Cardiac fibroblast (primary cell): Measurements from ENCODE around the gene ATXN7L1.
A peak's percentile ranks its signal among the peaks of the same experiment; 100 is the strongest.

Experiments
- DNase-seq, 2 donors: peaks; one replicate each; pipeline versions ENCODE4 v3.0.0 to v3.0.0-alpha.2; 2010; ENCODE audit warnings: low read depth in 2 of 2
- H3K4me3 ChIP-seq, 2 donors: replicated peaks in 1 of 2; 1 replicate in 1 of 2; 2 replicates in 1 of 2; pipeline ENCODE4 v1.5.1; 2011; ENCODE audit warnings: low read depth in 2 of 2, low read length in 2 of 2, mild to moderate bottlenecking in 2 of 2, moderate library complexity in 1 of 2
- TF ChIP-seq, protein P1 (sequence below): IDR thresholded peaks from one replicate; pipeline ENCODE4 v1.5.1; 2011; ENCODE audit warnings: low read depth, mild to moderate bottlenecking, low read length, inconsistent platforms

ATXN7L1 gene

DNA sequence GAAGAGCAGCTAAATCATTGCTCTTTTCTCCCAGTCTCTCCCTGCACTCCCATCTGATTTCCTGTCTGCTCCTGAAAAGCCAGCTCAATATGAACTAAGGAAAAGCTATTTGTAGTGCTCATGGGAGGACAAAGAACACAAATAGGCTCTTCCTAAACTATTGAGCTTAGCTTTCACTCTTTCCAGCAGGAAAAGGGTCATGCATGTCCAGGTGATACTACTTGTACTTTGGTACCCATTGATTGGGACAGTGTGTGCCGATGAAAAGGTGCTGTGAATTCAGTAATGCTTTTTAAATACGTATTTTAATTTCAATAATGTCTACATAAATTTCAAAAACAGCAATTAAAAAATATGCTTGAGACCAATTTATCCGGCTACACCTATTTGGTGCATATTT lies 37.5 kb upstream of the ATXN7L1 start:
- TF ChIP-seq, protein P1, sequence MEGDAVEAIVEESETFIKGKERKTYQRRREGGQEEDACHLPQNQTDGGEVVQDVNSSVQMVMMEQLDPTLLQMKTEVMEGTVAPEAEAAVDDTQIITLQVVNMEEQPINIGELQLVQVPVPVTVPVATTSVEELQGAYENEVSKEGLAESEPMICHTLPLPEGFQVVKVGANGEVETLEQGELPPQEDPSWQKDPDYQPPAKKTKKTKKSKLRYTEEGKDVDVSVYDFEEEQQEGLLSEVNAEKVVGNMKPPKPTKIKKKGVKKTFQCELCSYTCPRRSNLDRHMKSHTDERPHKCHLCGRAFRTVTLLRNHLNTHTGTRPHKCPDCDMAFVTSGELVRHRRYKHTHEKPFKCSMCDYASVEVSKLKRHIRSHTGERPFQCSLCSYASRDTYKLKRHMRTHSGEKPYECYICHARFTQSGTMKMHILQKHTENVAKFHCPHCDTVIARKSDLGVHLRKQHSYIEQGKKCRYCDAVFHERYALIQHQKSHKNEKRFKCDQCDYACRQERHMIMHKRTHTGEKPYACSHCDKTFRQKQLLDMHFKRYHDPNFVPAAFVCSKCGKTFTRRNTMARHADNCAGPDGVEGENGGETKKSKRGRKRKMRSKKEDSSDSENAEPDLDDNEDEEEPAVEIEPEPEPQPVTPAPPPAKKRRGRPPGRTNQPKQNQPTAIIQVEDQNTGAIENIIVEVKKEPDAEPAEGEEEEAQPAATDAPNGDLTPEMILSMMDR, result no peak
- H3K4me3 ChIP-seq, result no peak overlapping the region
- no peak for DNase-seq

GRCh38 chr7:105911961-105912575 lies 35.7 kb upstream of the ATXN7L1 start:
- DNase-seq, result peak in 1 of 2 donors; percentile 34

DNA sequence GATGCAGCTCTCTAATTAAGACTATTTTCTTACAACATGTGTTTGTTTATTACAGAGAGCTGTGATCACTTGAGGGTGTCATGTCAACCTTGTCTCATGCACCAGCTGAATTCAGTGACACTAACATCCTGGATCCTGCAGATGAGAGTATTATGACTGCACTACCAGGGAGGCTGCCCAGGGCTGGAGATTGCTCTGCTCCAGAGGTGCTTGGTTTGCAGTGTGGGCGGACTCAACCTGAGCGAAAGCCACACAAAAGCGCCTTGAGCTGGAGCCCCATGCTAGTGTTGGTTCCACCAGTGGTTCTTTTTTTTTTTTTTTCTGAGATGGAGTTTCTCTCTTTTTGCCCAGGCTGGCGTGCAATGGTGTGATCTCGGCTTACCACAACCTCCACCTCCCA lies 33.8 kb upstream of the ATXN7L1 start:
- TF ChIP-seq, protein P1, result no peak
- DNase-seq, result no peak
- H3K4me3 ChIP-seq, result no peak overlapping the region

More at GRCh38 chr7:105911961-105912575, 35.7 kb upstream of the ATXN7L1 start:
- TF ChIP-seq, protein P1, result no peak
- H3K4me3 ChIP-seq, result no peak overlapping the region

- no peak overlapping the region for H3K4me3 ChIP-seq
- no peak for DNase-seq
- TF ChIP-seq, protein P1, result no peak
Observed at GRCh38 chr7:105909742-105910141, 33.3 kb upstream of the ATXN7L1 start.

- TF ChIP-seq, protein P1, result no peak
- no peak for DNase-seq
- H3K4me3 ChIP-seq, result no peak overlapping the region
Observed at GRCh38 chr7:105907129-105907846, 30.9 kb upstream of the ATXN7L1 start.

DNA sequence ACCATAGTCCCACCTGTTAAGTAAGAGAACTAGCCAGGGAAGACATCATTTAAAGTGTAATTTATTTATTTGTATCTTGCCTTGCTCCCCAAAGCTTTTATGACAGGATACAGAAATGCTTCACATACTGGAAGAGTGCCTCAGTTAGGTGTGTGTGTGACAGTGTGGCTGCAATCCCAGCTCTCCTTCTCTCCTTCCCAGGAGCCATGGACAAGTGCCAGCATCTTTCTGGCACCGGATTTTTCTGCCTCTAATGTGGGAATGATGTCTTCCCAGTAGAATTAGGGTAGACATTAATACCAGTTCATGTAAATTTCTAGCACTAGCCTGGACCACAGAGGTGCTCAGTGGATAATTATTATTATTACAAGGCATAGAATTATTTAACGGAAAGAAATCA lies 30.3 kb upstream of the ATXN7L1 start:
- peak in 1 of 2 donors; percentile 40 for DNase-seq
- H3K4me3 ChIP-seq, result no peak overlapping the region

More for the DNA sequence above, 30.3 kb upstream of the ATXN7L1 start:
- TF ChIP-seq, protein P1, result no peak
